PC-9 (cell line): ENCODE data around the gene ATP8B1.

Experiments used
- EZH2 ChIP-seq: fragments of 200-600 bp; sonication (generic); IDR thresholded peaks from 2 replicates; pipeline ENCODE4 v1.8.0; 2017; ENCODE audit warnings: antibody characterized with exemption, low read depth
- TF ChIP-seq, protein P1 (sequence below): fragments of 200-600 bp; sonication (generic); conservative IDR thresholded peaks from 2 replicates; pipeline ENCODE4 v1.6.1; 2017; ENCODE audit warnings: mixed run types, antibody characterized with exemption, mild to moderate bottlenecking, moderate library complexity

DNA sequence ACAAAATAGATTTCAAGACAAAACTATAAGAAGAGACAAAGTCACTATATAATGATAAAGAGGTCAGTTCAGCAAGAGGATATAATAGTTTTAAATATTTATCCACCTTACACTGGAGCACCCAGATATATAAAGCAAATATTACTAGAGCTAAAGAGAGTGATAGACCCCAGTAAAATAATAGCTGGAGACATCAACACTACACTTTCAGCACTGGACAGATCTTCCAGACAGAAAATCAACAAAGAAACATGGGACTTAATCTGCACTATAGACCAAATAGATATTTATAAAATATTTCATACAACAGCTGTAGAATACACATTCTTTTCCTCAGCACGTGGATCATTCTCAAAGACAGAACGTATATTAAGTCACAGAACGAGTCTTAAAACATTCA, 86.6 kb downstream of the ATP8B1 start:
- TF ChIP-seq, protein P1, sequence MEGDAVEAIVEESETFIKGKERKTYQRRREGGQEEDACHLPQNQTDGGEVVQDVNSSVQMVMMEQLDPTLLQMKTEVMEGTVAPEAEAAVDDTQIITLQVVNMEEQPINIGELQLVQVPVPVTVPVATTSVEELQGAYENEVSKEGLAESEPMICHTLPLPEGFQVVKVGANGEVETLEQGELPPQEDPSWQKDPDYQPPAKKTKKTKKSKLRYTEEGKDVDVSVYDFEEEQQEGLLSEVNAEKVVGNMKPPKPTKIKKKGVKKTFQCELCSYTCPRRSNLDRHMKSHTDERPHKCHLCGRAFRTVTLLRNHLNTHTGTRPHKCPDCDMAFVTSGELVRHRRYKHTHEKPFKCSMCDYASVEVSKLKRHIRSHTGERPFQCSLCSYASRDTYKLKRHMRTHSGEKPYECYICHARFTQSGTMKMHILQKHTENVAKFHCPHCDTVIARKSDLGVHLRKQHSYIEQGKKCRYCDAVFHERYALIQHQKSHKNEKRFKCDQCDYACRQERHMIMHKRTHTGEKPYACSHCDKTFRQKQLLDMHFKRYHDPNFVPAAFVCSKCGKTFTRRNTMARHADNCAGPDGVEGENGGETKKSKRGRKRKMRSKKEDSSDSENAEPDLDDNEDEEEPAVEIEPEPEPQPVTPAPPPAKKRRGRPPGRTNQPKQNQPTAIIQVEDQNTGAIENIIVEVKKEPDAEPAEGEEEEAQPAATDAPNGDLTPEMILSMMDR = no peak
- no peak for TF ChIP-seq EZH2
